ENCODE results near the gene MITF.
A peak's percentile ranks its signal among the peaks of the same experiment; 100 is the strongest.
"Not testable (repeated sequence)": the region's sequence is repeated elsewhere in the genome, so short reads cannot be mapped to it uniquely, and the experiment has no call there.

- TF ChIP-seq, protein P1, sequence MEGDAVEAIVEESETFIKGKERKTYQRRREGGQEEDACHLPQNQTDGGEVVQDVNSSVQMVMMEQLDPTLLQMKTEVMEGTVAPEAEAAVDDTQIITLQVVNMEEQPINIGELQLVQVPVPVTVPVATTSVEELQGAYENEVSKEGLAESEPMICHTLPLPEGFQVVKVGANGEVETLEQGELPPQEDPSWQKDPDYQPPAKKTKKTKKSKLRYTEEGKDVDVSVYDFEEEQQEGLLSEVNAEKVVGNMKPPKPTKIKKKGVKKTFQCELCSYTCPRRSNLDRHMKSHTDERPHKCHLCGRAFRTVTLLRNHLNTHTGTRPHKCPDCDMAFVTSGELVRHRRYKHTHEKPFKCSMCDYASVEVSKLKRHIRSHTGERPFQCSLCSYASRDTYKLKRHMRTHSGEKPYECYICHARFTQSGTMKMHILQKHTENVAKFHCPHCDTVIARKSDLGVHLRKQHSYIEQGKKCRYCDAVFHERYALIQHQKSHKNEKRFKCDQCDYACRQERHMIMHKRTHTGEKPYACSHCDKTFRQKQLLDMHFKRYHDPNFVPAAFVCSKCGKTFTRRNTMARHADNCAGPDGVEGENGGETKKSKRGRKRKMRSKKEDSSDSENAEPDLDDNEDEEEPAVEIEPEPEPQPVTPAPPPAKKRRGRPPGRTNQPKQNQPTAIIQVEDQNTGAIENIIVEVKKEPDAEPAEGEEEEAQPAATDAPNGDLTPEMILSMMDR (IDR thresholded peaks at IDR 0.05 in 4 of 5, conservative IDR thresholded peaks at IDR 0.05 in 1 of 5): peak in 1 of 5 experiments; percentile 17
- TF ChIP-seq POLR2A (IDR thresholded peaks at IDR 0.05): not testable (repeated sequence)
Measured at GRCh38 chr3:69920009-69920408, 180.7 kb downstream of the MITF start.

Measured in gastrocnemius medialis (tissue), 4 donors.